HTERT RPE-1 (cell line): ENCODE measurements around the gene ZFP91.

Experiments
- in situ Hi-C: fragments of 300-500 bp; cut with MboI; formaldehyde crosslinking; loops from 4 replicates; pipeline ENCODE4 v1.14.3; 2020; ENCODE audit warnings: low sequenced_read_pairs

Gene ZFP91

DNA sequence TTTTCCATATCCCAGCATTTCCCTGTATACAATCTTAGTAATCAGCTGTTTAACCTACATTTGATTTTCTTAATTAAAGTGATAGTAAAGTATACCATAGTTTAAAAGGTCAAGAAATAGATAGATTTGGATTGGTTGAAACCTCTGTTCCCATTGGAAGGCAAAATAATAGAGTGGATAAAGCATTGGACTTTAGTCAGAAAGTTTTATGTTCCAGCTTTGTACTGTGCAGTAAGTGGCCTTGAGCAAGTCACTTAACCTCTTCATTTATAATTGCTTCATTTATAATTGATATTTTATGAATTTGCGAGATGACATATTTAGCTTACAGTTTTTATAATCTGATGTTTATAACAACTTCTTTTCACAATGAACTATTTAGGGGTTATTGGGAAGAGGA, 3.6 kb downstream of the ZFP91 start:
- in situ Hi-C loops: no loop called here

DNA sequence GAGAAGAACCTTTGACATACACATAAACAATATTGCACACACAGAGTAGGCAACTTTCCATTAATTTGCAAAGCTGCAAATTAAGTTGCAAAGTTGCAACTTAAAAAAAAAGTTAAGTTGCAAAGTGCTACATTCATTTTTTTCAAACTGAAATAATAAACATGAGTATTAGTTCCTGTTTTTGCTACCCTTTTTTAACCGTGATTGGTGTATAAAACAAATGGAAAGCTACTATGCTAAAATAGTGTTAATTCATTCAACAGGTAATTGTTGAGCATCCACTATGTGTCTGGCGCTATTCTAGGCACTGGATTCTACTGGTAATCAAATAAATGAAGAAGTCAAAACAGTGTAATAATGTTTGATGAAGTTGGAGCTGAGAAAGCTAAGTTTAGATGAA, 8.1 kb downstream of the ZFP91 start:
- in situ Hi-C loops: no loop called here

DNA sequence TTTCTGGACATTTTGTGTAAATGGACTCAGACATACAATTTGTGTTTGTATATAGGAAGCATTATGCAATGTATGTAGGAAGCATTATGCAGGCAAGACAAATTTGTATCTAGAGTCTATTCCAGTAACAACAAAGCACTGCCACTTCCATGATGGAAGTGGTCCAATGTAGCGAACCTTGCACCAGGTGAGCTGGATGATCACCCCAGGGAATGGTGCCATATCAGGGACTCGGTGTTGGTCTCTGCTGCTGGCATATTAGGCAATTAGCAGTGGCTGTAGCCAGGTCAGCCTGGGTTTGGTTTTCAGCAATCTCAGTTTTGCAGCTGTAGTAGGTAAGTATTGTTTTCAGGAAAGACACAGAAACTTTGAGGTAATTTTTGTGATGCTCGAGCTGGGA, 12.8 kb downstream of the ZFP91 start:
- in situ Hi-C loops: no loop called here

GRCh38 chr11:58592760-58593472, 14.1 kb downstream of the ZFP91 start:
- in situ Hi-C loops: no loop called here

- in situ Hi-C loops: no loop called here
Measured at GRCh38 chr11:58594826-58595225, 16.0 kb downstream of the ZFP91 start.

DNA sequence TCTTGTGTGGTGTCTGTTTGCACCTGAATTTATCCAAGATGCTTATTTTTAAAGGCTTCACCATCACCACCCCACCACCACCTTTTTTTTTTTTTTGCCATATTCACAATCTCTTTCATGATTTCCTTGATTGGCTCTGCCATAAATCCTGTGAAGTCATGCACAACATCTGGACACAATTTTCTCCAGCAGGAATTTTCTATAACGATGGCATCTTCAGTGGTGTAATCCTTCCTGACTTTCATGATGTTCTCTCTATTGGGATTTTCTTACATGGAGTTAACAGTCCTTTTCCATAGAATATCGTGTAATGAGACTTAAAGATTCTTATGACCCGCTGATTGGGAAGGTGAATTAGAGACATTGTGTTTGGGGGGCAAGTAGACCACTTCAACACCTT, 17.8 kb downstream of the ZFP91 start:
- in situ Hi-C loops: no loop called here

DNA sequence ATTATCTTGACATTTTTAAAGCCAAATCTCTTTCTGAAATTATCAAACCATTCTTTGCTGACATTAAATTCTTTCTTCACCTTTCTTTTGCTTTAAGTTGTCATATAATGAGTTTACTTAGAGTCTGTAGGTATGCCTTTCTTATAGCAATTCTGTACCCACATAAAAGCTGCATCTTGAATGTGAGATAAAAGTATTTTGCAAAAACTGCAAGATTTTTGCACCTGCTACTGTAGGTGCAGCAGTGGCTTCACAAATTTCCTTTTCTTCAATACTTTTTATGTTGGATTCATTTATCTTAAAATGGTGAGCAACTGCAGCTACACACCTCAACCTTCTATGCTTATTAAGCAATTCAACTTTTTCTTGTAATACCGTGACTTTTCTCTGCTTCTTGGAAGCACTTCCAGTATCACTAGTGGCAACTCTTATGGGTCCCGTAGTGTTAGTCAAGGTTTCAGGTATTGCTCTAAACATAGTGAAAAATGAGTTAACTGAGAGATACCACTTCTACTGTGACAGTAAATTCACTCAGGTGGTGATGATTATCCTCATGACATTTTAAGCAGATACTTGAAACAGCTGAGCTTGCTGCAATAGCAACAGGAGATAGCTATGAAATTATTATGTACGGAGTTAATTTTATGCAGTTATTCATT, 18.8 kb downstream of the ZFP91 start:
- in situ Hi-C loops: no loop called here

DNA sequence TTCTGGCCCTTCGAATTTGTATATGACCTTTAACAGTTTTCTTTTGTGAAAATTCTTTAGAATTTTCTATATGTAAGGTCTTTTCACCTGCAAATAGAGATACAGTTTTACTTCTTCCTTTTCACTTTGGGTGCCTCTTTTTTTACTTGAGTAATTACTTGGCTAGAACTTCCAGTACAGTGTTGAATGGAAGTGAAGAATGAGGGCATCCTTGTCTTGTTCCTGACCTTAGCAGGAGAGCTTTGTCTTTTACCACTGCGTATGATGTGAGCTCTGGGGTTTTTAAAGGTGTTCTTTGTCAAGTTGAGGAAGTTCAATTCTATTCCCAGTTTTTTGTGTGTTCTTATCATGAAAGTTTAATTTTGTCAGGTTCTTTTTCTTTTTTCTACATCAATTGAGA, 21.6 kb downstream of the ZFP91 start:
- in situ Hi-C loops: no loop called here

DNA sequence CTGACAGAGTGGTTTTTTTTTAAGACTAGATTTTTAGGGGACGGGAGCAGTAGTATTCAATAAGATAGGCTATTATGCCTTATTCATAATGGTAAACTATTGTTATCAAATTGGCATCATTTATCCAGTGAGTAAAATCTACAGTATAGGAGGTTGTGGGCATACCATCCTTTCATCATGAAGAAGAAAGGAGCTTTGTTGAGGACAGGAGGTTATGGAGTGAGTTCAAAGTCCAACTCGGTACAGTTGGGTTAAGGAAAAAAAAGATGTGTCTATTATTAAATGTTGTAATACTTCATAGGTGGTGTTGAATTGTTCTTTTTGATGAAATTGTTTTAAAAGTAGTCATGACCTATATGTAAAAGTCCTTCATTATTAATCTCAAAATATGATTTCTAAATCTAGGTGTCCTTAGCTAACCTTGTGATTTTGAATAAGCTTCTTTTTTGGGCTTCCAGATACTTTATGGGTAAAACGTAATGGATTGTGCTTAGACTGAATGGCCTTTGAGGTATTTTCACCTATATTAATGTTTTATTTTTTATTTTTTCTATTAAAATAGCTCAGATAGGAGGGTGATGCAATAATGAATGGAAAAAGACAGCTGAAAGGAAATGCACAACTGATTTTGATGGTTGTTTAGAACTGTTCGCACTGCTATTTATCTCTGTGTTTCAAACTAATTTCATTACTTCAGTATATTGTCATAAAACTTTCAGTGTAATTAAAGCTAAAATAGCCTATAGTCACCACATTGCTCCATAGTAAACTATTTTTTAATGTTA, 28.3 kb downstream of the ZFP91 start:
- in situ Hi-C loops: no loop called here

- in situ Hi-C loops: no loop called here
Measured at GRCh38 chr11:58608331-58608730, 29.5 kb downstream of the ZFP91 start.

GRCh38 chr11:58609723-58610122, 30.9 kb downstream of the ZFP91 start:
- in situ Hi-C loops: no loop called here

- in situ Hi-C loops: no loop called here
Measured at GRCh38 chr11:58613228-58613627, 34.4 kb downstream of the ZFP91 start.

GRCh38 chr11:58615559-58615958, 36.7 kb downstream of the ZFP91 start:
- in situ Hi-C loops: no loop called here

DNA sequence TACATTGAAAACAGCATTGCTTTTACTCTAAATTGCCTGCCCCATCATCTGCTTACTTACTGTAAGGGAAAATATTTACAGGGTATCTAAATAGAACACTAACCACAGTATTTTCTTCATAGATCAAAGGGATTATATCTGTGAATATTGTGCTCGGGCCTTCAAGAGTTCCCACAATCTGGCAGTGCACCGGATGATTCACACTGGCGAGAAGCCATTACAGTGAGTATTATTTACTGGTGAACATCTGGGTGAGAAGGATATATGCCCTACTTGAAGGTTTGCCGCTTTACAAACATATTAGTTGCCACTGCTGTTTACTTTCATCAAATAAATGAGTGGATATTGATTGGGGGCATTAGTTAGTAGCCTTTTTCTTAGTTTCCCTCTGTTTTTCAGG, 37.7 kb downstream of the ZFP91 start:
- in situ Hi-C loops: no loop called here

GRCh38 chr11:58617976-58618557, 39.2 kb downstream of the ZFP91 start:
- in situ Hi-C loops: no loop called here

GRCh38 chr11:58621586-58622262, 42.9 kb downstream of the ZFP91 start:
- in situ Hi-C loops: no loop called here

DNA sequence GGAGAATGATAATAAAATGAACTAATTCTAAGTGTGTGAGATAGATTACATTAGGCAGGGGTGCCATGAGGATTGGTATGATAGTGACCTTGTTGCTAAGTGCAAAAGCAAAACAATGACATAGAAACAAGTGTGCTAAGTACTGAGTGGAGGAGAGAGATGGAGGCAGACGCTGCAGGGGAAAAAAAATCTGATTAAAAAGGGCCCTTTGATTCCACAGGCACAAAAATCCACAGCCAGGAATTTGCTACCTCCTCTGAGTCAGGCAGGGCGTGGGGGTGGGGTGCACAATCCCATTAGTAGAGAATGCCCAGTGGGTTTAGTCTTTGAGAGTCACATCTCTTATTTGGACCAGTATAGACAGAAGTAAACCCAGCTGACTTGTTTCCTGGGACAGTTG, 43.5 kb downstream of the ZFP91 start, which contains the start of gene CNTF:
Gene CNTF, plus strand, starts transcription at position 322 of the 400 bp plus-strand sequence. CDS start 88 bp downstream, outside the sequence.
- in situ Hi-C loops: no loop called here

GRCh38 chr11:58625086-58625485, 46.2 kb downstream of the ZFP91 start:
- in situ Hi-C loops: no loop called here

GRCh38 chr11:58625826-58626460, 47.1 kb downstream of the ZFP91 start:
- in situ Hi-C loops: no loop called here

DNA sequence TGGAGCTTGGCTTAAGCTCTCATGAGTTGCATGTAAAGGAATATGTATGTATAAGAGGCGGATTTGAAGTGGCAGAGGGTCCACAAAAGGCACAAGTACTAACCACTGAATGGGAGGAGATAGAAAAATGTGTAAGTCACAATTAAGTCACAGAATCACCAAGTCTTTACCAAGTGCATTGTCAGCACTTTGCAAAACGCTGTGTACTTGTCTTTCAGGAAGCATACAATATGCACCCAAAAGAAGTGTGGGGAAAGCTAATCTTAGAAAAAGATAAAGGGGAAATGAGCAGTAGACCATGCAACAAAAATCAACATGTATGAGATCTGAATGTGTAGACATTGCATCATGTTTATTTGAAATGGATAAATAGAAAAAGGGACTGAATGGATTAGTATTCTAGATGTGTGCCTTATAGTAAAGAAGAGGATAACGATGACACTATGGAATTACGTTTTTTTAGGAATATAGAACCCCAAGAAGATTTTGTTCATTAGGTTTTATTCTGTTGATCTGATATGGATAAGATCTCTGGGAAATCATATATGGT, 48.1 kb downstream of the ZFP91 start:
- in situ Hi-C loops: no loop called here
